H1 (cell line): ENCODE data around the gene EHD4. TPM values are rescaled to one million over a fixed set of nuclear protein-coding genes. Genes with fewer than 3 reads are reported as not detected.

ENCODE experiments used
- HDAC6 ChIP-seq: IDR thresholded peaks from one replicate; pipeline ENCODE4 v1.7.1; 2012; ENCODE audit warnings: low read depth, mild to moderate bottlenecking, inconsistent platforms, low read length, moderate library complexity
- JUN ChIP-seq: IDR thresholded peaks from 2 replicates; pipeline ENCODE4 v1.6.1; 2011; ENCODE audit warnings: low read depth, mild to moderate bottlenecking, improper control_type of control experiment, low read length
- RFX5 ChIP-seq: IDR thresholded peaks from 2 replicates; pipeline ENCODE4 v1.6.1; 2011; ENCODE audit warnings: low read depth, low read length, improper control_type of control experiment, borderline replicate concordance
- SP4 ChIP-seq: IDR thresholded peaks from 2 replicates; pipeline ENCODE4 v1.6.1; 2012; ENCODE audit warnings: low read length, inconsistent platforms
- TAF1 ChIP-seq: IDR thresholded peaks from 2 replicates; pipeline ENCODE4 v1.6.1; 2011; ENCODE audit warnings: mild to moderate bottlenecking, low read depth, low read length
- TAF7 ChIP-seq: optimal IDR thresholded peaks from 2 replicates; pipeline ENCODE3; 2011; ENCODE audit warnings: low read depth, mild to moderate bottlenecking, inconsistent platforms, low read length, moderate library complexity, borderline replicate concordance
- polyA plus RNA-seq, 7 experiments: library from polyadenylated mRNA; depleted of rRNA in 3 of 7; stranded (reverse) in 5 of 7; unstranded in 2 of 7; fragments of >200 nt in 5 of 7; fragments of 200-250 nt in 2 of 7; gene quantifications; 1 replicate in 5 of 7; 2 replicates in 1 of 7; 4 replicates in 1 of 7; pipeline versions ENCODE4 v1.2.1 to v1.2.3, GENCODE V29; 2011 to 2013; ENCODE audit warnings: missing spikeins in 2 of 7, mixed read lengths in 2 of 7
- total RNA-seq: library from RNA; stranded (reverse); fragmentation: NEBNext Ultra II Directional; extraction: Animal tissue kit (Norgen Biotek cat#: 25700); gene quantifications from 2 replicates; pipeline ENCODE4 v1.2.1, GENCODE V29; 2021

The EHD4 gene
- total and polyA plus RNA-seq, 2 of the 8 experiments (the other 6 are each of a cell fraction or from before 2014, with no cell fraction given) = 17.5 to 24.5 TPM

DNA sequence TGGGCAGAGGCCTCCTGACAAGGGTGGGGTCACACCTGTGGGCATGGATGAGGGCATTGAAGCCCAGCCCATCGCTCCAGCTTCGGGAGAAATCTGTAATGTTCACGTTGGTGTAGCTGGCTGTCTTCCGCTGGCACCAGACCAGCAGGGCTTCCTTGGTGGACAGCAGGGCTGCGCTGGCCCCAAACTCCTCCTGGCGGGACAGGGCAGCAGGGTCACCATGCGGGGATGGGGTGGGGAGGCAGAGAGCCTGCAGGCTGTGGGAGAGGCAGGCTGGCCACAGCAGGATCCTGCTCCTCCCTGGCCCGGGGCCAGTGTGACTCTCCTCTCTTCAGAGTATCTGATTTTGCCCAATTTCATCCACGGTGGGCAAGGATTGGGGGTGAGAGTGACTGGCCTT is 84.5 kb downstream of the EHD4 start (continued):
- TF ChIP-seq HDAC6 (no peak), JUN (no peak), TAF7 (no peak), TAF1 (no peak), SP4 (no peak), RFX5 (no peak)
- TF ChIP-seq, all 59 proteins: peak for 0
